Activated naive CD8-positive, alpha-beta T cell (primary cell): ENCODE results near the gene NEURL1B.

Experiments used
- H3K27ac Mint-ChIP-seq: one replicate; pipeline ENCODE4 v1.8.0; 2021; ENCODE audit warnings: mixed read lengths
- H3K27me3 Mint-ChIP-seq: one replicate; pipeline ENCODE4 v1.8.0; 2021; ENCODE audit warnings: mixed read lengths
- H3K36me3 Mint-ChIP-seq: one replicate; pipeline ENCODE4 v1.8.0; 2021; ENCODE audit warnings: mixed read lengths
- H3K4me1 Mint-ChIP-seq: one replicate; pipeline ENCODE4 v1.8.0; 2021; ENCODE audit warnings: low read depth, mixed read lengths
- H3K4me3 Mint-ChIP-seq: one replicate; pipeline ENCODE4 v1.8.0; 2021; ENCODE audit warnings: mild to moderate bottlenecking, mixed read lengths
- H3K9me3 Mint-ChIP-seq: one replicate; pipeline ENCODE4 v1.8.0; 2021; ENCODE audit warnings: low read depth, mixed read lengths

Gene NEURL1B

GRCh38 chr5:172602783-172603231 lies 38.3 kb upstream of the NEURL1B start:
- Mint-ChIP-seq H3K4me1 (no peaks in the 10 kb centered on the region), H3K27me3 (peaks cover 5% of the 10 kb centered on the region), H3K4me3 (no peak overlapping the region), H3K36me3 (no peaks in the 10 kb centered on the region), H3K27ac (no peak overlapping the region), H3K9me3 (no peaks in the 10 kb centered on the region)

- Mint-ChIP-seq H3K36me3 (no peaks in the 10 kb centered on the region), H3K27me3 (peaks cover 5% of the 10 kb centered on the region), H3K4me3 (no peak overlapping the region), H3K9me3 (no peaks in the 10 kb centered on the region), H3K4me1 (no peaks in the 10 kb centered on the region), H3K27ac (no peak overlapping the region)
These were observed 37.7 kb upstream of the NEURL1B start for GRCh38 chr5:172603251-172603806.

- H3K27ac Mint-ChIP-seq = no peak overlapping the region
- H3K4me1 Mint-ChIP-seq = no peaks in the 10 kb centered on the region
- no peak overlapping the region for H3K4me3 Mint-ChIP-seq
- peaks cover 7% of the 10 kb centered on the region for H3K27me3 Mint-ChIP-seq
- H3K9me3 Mint-ChIP-seq = no peaks in the 10 kb centered on the region
- H3K36me3 Mint-ChIP-seq = no peaks in the 10 kb centered on the region
These were observed 35.6 kb upstream of the NEURL1B start for GRCh38 chr5:172605466-172605865.

GRCh38 chr5:172606156-172606785 lies 34.8 kb upstream of the NEURL1B start:
- H3K4me1 Mint-ChIP-seq = no peaks in the 10 kb centered on the region
- no peak overlapping the region for H3K27ac Mint-ChIP-seq

GRCh38 chr5:172607213-172607793 lies 33.8 kb upstream of the NEURL1B start:
- Mint-ChIP-seq H3K4me1 (no peaks in the 10 kb centered on the region), H3K4me3 (no peak overlapping the region), H3K27me3 (peaks cover 8% of the 10 kb centered on the region), H3K9me3 (no peaks in the 10 kb centered on the region), H3K27ac (no peak overlapping the region), H3K36me3 (no peaks in the 10 kb centered on the region)

More at GRCh38 chr5:172606156-172606785, 34.8 kb upstream of the NEURL1B start:
- Mint-ChIP-seq H3K36me3 (no peaks in the 10 kb centered on the region), H3K27me3 (peaks cover 9% of the 10 kb centered on the region), H3K4me3 (no peak overlapping the region), H3K9me3 (no peaks in the 10 kb centered on the region)

GRCh38 chr5:172608773-172609172 lies 32.3 kb upstream of the NEURL1B start:
- Mint-ChIP-seq H3K4me1 (no peaks in the 10 kb centered on the region), H3K4me3 (no peak overlapping the region), H3K27me3 (peaks cover 4% of the 10 kb centered on the region), H3K27ac (no peak overlapping the region), H3K9me3 (no peaks in the 10 kb centered on the region), H3K36me3 (no peaks in the 10 kb centered on the region)

- no peak overlapping the region for H3K4me3 Mint-ChIP-seq
These were observed 30.4 kb upstream of the NEURL1B start for GRCh38 chr5:172610643-172611042.

GRCh38 chr5:172611913-172612312 lies 29.1 kb upstream of the NEURL1B start:
- H3K36me3 Mint-ChIP-seq = no peaks in the 10 kb centered on the region
- H3K4me3 Mint-ChIP-seq = no peak overlapping the region
- no peak overlapping the region for H3K27ac Mint-ChIP-seq
- H3K27me3 Mint-ChIP-seq = peaks cover 4% of the 10 kb centered on the region
- H3K4me1 Mint-ChIP-seq = no peaks in the 10 kb centered on the region
- no peaks in the 10 kb centered on the region for H3K9me3 Mint-ChIP-seq

More at GRCh38 chr5:172610643-172611042, 30.4 kb upstream of the NEURL1B start:
- H3K9me3 Mint-ChIP-seq = no peaks in the 10 kb centered on the region
- peaks cover 4% of the 10 kb centered on the region for H3K27me3 Mint-ChIP-seq
- H3K36me3 Mint-ChIP-seq = no peaks in the 10 kb centered on the region
- H3K27ac Mint-ChIP-seq = no peak overlapping the region
- H3K4me1 Mint-ChIP-seq = no peaks in the 10 kb centered on the region

- Mint-ChIP-seq H3K27ac (no peak overlapping the region), H3K4me1 (no peaks in the 10 kb centered on the region)
These were observed 28.3 kb upstream of the NEURL1B start for GRCh38 chr5:172612771-172613170.

GRCh38 chr5:172616136-172616535 lies 24.9 kb upstream of the NEURL1B start:
- H3K36me3 Mint-ChIP-seq = no peaks in the 10 kb centered on the region
- no peak overlapping the region for H3K4me3 Mint-ChIP-seq
- H3K4me1 Mint-ChIP-seq = no peaks in the 10 kb centered on the region
- no peak overlapping the region for H3K27ac Mint-ChIP-seq
- no peaks in the 10 kb centered on the region for H3K27me3 Mint-ChIP-seq
- H3K9me3 Mint-ChIP-seq = no peaks in the 10 kb centered on the region

More at GRCh38 chr5:172612771-172613170, 28.3 kb upstream of the NEURL1B start:
- H3K27me3 Mint-ChIP-seq = peaks cover 4% of the 10 kb centered on the region
- H3K9me3 Mint-ChIP-seq = no peaks in the 10 kb centered on the region
- no peaks in the 10 kb centered on the region for H3K36me3 Mint-ChIP-seq
- no peak overlapping the region for H3K4me3 Mint-ChIP-seq

- no peaks in the 10 kb centered on the region for H3K9me3 Mint-ChIP-seq
- H3K27ac Mint-ChIP-seq = no peak overlapping the region
- H3K27me3 Mint-ChIP-seq = no peaks in the 10 kb centered on the region
- H3K4me1 Mint-ChIP-seq = no peaks in the 10 kb centered on the region
- no peaks in the 10 kb centered on the region for H3K36me3 Mint-ChIP-seq
- H3K4me3 Mint-ChIP-seq = no peak overlapping the region
These were observed 24.3 kb upstream of the NEURL1B start for GRCh38 chr5:172616730-172617129.

GRCh38 chr5:172617817-172618216 lies 23.2 kb upstream of the NEURL1B start:
- H3K9me3 Mint-ChIP-seq = no peaks in the 10 kb centered on the region
- H3K36me3 Mint-ChIP-seq = no peaks in the 10 kb centered on the region
- no peaks in the 10 kb centered on the region for H3K27me3 Mint-ChIP-seq
- no peaks in the 10 kb centered on the region for H3K4me1 Mint-ChIP-seq
- H3K4me3 Mint-ChIP-seq = no peak overlapping the region
- no peak overlapping the region for H3K27ac Mint-ChIP-seq

- no peaks in the 10 kb centered on the region for H3K27me3 Mint-ChIP-seq
- H3K4me3 Mint-ChIP-seq = no peak overlapping the region
- no peaks in the 10 kb centered on the region for H3K9me3 Mint-ChIP-seq
- no peaks in the 10 kb centered on the region for H3K36me3 Mint-ChIP-seq
- H3K27ac Mint-ChIP-seq = no peak overlapping the region
- no peaks in the 10 kb centered on the region for H3K4me1 Mint-ChIP-seq
These were observed 22.3 kb upstream of the NEURL1B start for GRCh38 chr5:172618574-172619365.

GRCh38 chr5:172620506-172620905 lies 20.6 kb upstream of the NEURL1B start:
- H3K4me3 Mint-ChIP-seq = no peak overlapping the region
- H3K27ac Mint-ChIP-seq = no peak overlapping the region
- H3K27me3 Mint-ChIP-seq = no peaks in the 10 kb centered on the region
- H3K36me3 Mint-ChIP-seq = no peaks in the 10 kb centered on the region
- no peaks in the 10 kb centered on the region for H3K9me3 Mint-ChIP-seq
- no peaks in the 10 kb centered on the region for H3K4me1 Mint-ChIP-seq
